Adrenal gland (tissue), 5 donors: Measurements from ENCODE around the gene MED26.
A peak's percentile ranks its signal among the peaks of the same experiment; 100 is the strongest.

Source experiments
- POLR2A ChIP-seq, 2 donors: fragments of 450-650 bp; IDR thresholded peaks; one replicate each; pipeline ENCODE4 v1.6.1; 2017; ENCODE audit warnings: antibody characterized with exemption in 2 of 2, mild to moderate bottlenecking in 2 of 2, moderate library complexity in 1 of 2
- TF ChIP-seq, protein P1 (sequence below), 6 experiments: fragments of 450-650 bp in 4 of 6; fragments of 200-600 bp in 2 of 6; sonication (generic) in 1 of 6; IDR thresholded peaks; 1 replicate in 5 of 6; 2 replicates in 1 of 6; pipeline versions ENCODE4 v1.5.1 to v1.8.0; 2016 to 2021; ENCODE audit warnings: antibody characterized with exemption in 6 of 6, mild to moderate bottlenecking in 2 of 6, moderate library complexity in 1 of 6
- donor health status: DM: no; HTN: no; CAD: no.

DNA sequence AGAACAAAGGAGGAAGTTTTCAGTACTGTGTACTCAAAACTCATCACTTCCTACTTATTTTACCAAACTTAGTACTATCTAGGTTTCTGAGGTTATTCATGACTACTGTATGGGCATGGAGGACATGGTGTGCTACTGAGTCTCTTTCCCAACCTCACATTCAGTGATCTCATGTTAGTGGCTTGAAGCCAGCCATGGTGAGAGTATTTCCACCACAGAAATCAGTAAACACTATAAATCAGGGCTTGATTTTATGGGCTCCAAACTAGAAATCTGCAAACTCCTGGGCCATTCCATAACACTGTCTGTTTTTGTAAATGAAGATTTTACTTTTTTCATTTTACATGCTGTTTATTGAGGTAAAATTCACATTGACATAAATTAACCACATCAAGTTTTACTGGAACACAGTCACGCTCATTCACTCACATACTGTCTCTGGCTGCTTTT, 19.7 kb downstream of the MED26 start:
- TF ChIP-seq POLR2A (IDR thresholded peaks at IDR 0.05): peak in 1 of 2 donors; percentile 13
- TF ChIP-seq, protein P1, sequence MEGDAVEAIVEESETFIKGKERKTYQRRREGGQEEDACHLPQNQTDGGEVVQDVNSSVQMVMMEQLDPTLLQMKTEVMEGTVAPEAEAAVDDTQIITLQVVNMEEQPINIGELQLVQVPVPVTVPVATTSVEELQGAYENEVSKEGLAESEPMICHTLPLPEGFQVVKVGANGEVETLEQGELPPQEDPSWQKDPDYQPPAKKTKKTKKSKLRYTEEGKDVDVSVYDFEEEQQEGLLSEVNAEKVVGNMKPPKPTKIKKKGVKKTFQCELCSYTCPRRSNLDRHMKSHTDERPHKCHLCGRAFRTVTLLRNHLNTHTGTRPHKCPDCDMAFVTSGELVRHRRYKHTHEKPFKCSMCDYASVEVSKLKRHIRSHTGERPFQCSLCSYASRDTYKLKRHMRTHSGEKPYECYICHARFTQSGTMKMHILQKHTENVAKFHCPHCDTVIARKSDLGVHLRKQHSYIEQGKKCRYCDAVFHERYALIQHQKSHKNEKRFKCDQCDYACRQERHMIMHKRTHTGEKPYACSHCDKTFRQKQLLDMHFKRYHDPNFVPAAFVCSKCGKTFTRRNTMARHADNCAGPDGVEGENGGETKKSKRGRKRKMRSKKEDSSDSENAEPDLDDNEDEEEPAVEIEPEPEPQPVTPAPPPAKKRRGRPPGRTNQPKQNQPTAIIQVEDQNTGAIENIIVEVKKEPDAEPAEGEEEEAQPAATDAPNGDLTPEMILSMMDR (IDR thresholded peaks at IDR 0.05): no peak
